NT2/D1 (cell line): ENCODE measurements around the gene PLEKHA6.

Experiments
- YY1 ChIP-seq: IDR thresholded peaks from 2 replicates; pipeline ENCODE4 v1.6.1; 2011; ENCODE audit not compliant: insufficient read length, insufficient read depth
- ZNF274 ChIP-seq: IDR thresholded peaks from 2 replicates; pipeline ENCODE4 v1.6.1; 2011; ENCODE audit warnings: mild to moderate bottlenecking, low read depth, low read length

GRCh38 chr1:204377800-204378668 lies 18.3 kb upstream of the PLEKHA6 start:
- TF ChIP-seq YY1 (no peak), ZNF274 (no peak)
